VCaP (cell line): ENCODE data around the gene KLK2.

Source experiments
- H3K27ac ChIP-seq: fragments of 450-650 bp; 2 replicates; pipeline ENCODE4 v1.5.1; 2017
- CTCF ChIP-seq: fragments of 450-650 bp; conservative IDR thresholded peaks from 2 replicates; pipeline ENCODE4 v1.5.1; 2017; ENCODE audit warnings: mild to moderate bottlenecking, moderate library complexity

Gene KLK2

GRCh38 chr19:50851620-50852019, 21.6 kb upstream of the KLK2 start:
- H3K27ac ChIP-seq: peak overlapping the region; percentile 100

GRCh38 chr19:50854636-50855410, 18.4 kb upstream of the KLK2 start, which contains the start of gene KLK3:
Gene KLK3, plus strand, starts transcription at chr19:50854915. Its CDS starts 41 bp downstream, at chr19:50854956.
- no peak for TF ChIP-seq CTCF
- H3K27ac ChIP-seq: peak within 1 kb of the TSS; percentile 100

More at GRCh38 chr19:50851620-50852019, 21.6 kb upstream of the KLK2 start:
- no peak for TF ChIP-seq CTCF

GRCh38 chr19:50857366-50857765, 15.9 kb upstream of the KLK2 start:
- H3K27ac ChIP-seq: peak overlapping the region; percentile 100

GRCh38 chr19:50858886-50859285, 14.4 kb upstream of the KLK2 start:
- H3K27ac ChIP-seq: peak overlapping the region; percentile 100
- no peak for TF ChIP-seq CTCF

More at GRCh38 chr19:50857366-50857765, 15.9 kb upstream of the KLK2 start:
- TF ChIP-seq CTCF: no peak

- peak overlapping the region; percentile 100; the same call in 1 of the 2 replicates for H3K27ac ChIP-seq
- no peak for TF ChIP-seq CTCF
Observed at GRCh38 chr19:50859849-50860248, 13.4 kb upstream of the KLK2 start.

- H3K27ac ChIP-seq: peak overlapping the region; percentile 100
- TF ChIP-seq CTCF: no peak
Observed at GRCh38 chr19:50861010-50861409, 12.2 kb upstream of the KLK2 start.

- TF ChIP-seq CTCF: no peak
- H3K27ac ChIP-seq: peak overlapping the region; percentile 100
Observed at GRCh38 chr19:50861496-50862286, 11.5 kb upstream of the KLK2 start.
